Hematopoietic multipotent progenitor cell treated with erythropoietin and hydrocortisone succinate and interleukin-3 and kit ligand, for 6 days (in vitro differentiated cells): ENCODE measurements around the gene GAREM2.

ENCODE experiments used
- DNase-seq: peaks from one replicate; pipeline ENCODE4 v3.0.0-alpha.2; 2015

The GAREM2 gene

GRCh38 chr2:26169681-26170414, 3.0 kb upstream of the GAREM2 start:
- DNase-seq = no peak

- DNase-seq = no peak
Observed at GRCh38 chr2:26170795-26171194, 2.1 kb upstream of the GAREM2 start.

- no peak for DNase-seq
Observed at GRCh38 chr2:26172189-26172870, 558 bp upstream of the GAREM2 start.

GRCh38 chr2:26173776-26174482, 1.0 kb downstream of the GAREM2 start:
- DNase-seq = no peak

GRCh38 chr2:26174691-26175465, 2.0 kb downstream of the GAREM2 start:
- peak; percentile 41 for DNase-seq

GRCh38 chr2:26175466-26176278, 2.8 kb downstream of the GAREM2 start:
- DNase-seq = no peak

GRCh38 chr2:26176279-26176615, 3.4 kb downstream of the GAREM2 start:
- DNase-seq = no peak

- no peak for DNase-seq
Observed at GRCh38 chr2:26177122-26177521, 4.2 kb downstream of the GAREM2 start.

GRCh38 chr2:26178246-26178645, 5.4 kb downstream of the GAREM2 start:
- DNase-seq = no peak

- peak; percentile 60 for DNase-seq
Observed at GRCh38 chr2:26178746-26179436, 6.0 kb downstream of the GAREM2 start.

GRCh38 chr2:26179446-26179913, 6.6 kb downstream of the GAREM2 start:
- DNase-seq = no peak

GRCh38 chr2:26182441-26182840, 9.6 kb downstream of the GAREM2 start:
- DNase-seq = no peak

- DNase-seq = no peak
Observed at GRCh38 chr2:26182887-26183630, 10.2 kb downstream of the GAREM2 start.

- no peak for DNase-seq
Observed at GRCh38 chr2:26184121-26184520, 11.2 kb downstream of the GAREM2 start.

GRCh38 chr2:26184555-26185303, 11.8 kb downstream of the GAREM2 start:
- peak; percentile 85 for DNase-seq

GRCh38 chr2:26185304-26185928, 12.5 kb downstream of the GAREM2 start:
- no peak for DNase-seq

GRCh38 chr2:26185954-26186770, 13.3 kb downstream of the GAREM2 start:
- DNase-seq = peak; percentile 35

GRCh38 chr2:26187114-26187513, 14.2 kb downstream of the GAREM2 start:
- no peak for DNase-seq
